ENCODE measurements around the gene PCDHGC3.

The PCDHGC3 gene

DNA sequence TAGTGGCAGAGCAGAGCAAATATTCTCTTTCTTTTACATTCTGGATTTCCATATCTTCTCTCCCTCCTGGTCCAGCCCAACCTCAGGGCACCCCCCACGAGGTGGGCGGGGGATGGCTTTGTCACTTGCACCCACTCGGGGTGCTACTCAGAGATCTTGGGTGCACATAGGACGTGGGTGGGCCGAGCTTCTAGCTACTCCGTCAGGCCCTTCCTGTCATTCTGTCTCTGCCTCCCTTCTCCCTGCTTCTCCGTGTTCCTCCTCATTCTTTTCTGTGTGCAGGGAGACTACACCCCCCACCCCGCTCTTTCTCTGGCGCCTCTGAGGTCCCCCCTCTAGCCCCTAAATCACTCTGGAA is 32.7 kb downstream of the PCDHGC3 start:
- DNase-seq (ENCODE audit: low read depth): no peak

DNA sequence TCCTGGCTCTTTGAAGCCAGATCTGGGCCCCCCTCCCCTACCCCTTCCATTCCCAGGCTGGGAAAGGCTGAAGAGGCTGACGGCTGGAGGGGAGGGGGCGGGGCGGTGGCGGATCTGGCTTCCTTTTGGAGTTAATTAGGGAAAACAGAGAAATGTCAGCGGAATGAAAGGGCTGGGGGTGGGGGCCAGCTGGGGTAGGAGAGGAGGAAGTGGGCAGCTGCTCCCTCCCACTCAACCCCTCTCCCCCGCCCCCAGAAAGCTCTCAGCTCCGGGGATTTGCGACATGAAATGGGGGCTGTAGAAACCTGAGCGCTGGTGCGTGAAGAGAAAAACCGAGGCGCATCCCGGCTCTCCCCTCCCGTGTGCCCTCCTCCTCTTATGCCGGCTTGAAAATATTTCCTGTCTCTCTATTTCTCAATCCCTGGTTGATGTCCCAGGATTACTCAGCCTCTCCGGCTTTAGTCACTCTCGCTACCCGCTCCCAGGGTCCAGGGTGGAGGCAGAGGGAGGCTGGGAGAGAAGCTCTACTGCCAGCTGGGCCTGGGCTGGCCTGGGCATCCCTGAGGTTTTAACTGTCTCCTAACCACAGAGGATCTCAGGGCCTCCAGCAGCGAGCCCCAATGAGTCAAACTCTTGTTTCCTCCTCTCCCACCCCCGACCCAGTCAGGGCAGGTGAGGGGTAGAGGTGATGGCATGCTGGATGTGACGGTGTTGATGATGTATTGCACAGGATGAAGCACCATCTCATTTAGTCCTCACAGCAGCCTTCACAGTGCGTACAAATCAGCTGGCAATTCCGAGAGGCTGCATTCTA is 33.2 kb downstream of the PCDHGC3 start:
- DNase-seq (ENCODE audit: low read depth): no peak

- no peak for DNase-seq (ENCODE audit: low read depth)
These were observed 34.4 kb downstream of the PCDHGC3 start for GRCh38 chr5:141510160-141510559.

DNA sequence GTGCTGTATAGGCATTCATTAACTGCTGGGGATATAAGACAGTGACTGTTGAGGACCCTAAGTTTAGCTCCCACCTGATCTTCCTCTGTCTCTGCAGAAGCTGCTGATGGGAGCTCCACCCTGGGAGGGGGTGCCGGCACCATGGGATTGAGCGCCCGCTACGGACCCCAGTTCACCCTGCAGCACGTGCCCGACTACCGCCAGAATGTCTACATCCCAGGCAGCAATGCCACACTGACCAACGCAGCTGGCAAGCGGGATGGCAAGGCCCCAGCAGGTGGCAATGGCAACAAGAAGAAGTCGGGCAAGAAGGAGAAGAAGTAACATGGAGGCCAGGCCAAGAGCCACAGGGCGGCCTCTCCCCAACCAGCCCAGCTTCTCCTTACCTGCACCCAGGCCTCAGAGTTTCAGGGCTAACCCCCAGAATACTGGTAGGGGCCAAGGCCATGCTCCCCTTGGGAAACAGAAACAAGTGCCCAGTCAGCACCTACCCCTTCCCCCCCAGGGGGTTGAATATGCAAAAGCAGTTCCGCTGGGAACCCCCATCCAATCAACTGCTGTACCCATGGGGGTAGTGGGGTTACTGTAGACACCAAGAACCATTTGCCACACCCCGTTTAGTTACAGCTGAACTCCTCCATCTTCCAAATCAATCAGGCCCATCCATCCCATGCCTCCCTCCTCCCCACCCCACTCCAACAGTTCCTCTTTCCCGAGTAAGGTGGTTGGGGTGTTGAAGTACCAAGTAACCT is 35.3 kb downstream of the PCDHGC3 start:
- DNase-seq (ENCODE audit: low read depth): no peak

DNA sequence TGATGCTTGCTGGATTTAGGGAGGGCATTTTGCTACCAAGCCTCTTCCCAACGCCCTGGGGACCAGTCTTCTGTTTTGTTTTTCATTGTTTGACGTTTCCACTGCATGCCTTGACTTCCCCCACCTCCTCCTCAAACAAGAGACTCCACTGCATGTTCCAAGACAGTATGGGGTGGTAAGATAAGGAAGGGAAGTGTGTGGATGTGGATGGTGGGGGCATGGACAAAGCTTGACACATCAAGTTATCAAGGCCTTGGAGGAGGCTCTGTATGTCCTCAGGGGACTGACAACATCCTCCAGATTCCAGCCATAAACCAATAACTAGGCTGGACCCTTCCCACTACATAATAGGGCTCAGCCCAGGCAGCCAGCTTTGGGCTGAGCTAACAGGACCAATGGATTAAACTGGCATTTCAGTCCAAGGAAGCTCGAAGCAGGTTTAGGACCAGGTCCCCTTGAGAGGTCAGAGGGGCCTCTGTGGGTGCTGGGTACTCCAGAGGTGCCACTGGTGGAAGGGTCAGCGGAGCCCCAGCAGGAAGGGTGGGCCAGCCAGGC is 36.1 kb downstream of the PCDHGC3 start:
- DNase-seq (ENCODE audit: low read depth): no peak

GRCh38 chr5:141512390-141512910 is 36.7 kb downstream of the PCDHGC3 start:
- peak; percentile 55 for DNase-seq (ENCODE audit: low read depth)

- DNase-seq (ENCODE audit: low read depth): no peak
These were observed 37.3 kb downstream of the PCDHGC3 start for GRCh38 chr5:141512911-141513626.

DNA sequence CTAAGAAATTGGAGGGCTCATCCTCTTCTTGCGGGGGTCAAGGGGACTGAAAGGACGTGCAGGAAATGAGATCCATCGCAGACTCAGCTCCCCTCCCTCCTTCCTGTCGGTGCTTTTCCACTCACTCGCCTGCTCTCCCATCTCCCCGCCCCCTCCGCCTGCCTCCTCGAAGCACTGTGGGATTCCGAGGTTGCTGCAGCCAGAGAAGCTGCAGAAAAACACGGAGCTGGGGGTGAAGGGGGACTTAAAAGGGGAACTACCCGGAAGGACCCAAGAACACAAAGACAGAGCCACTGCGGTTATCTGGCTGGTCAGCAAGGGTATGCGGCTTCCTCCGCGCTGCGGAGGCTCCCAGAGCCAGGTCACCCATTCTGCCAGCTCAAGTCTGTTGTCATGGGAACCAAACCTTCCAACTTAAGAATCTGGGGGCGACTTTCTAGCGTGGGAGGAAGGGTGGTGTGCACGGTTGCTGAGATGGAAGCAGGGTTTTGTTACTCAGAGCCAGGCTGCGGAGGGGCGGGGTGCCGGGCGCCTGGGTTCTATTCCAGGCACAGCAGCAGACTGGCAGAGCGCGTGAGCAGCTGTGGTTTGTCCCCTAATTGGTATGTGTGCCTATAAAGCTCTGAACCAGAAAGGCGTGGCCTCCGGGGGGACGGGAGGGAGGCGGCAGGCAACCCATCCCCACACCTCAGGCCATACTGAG is 38.0 kb downstream of the PCDHGC3 start:
- peak; percentile 58 for DNase-seq (ENCODE audit: low read depth)

DNA sequence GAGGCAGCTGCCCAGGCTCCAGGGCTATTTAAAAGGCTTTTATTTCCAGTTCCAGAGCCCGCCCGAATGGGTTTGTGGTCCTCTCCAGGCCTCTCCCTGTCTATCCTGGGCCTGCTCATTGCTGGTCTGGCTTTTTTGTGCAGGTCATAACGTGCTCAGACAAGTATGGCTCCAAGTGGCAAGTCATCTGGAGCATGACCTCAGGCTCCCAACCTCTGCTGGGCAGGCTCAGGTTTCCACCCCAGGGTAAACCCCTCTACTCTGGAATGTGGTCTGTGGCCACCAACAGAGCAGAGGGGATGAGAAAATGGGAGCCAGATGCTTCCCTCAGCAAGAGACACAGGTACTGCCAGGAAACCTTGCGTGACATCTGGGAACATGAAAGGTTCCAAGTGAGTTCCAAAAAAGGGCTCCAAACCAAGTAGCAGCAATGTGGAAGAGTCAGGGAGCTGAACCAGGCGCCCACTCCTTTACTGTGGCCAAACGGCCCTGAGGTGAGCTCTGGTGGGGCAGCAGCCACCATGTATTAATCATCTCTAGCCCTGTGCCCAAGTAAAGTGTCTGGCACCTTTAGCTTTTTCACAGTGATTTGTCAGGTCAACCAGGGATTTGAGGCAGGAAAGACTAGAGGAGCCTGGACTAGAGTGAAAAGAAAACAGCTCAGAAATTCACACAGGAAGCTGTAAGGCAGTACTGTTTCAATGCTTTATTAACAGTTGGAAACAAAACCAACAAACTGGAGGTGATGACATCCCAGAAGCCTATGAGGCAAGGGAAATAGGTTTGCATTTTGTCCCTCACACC is 38.8 kb downstream of the PCDHGC3 start:
- no peak for DNase-seq (ENCODE audit: low read depth)

DNA sequence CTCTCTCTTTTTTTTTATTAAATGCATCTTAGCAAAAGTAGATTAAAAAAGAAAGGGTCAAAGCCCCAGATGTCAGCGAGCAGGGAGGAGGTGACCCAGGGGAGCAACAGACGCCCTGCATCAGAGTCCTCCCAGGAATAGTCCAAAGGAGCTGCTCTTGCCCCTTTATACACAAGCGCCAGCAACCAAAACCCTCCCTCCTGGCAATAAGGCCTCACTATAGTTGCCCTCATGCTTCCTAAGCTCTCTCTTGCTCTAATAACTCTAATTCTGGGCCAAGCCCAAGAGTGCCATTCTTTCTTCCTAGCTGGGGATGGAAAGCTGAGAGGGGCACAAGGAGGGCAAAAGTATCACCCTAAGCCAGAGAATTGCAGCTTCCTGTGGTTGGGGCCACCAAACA is 39.4 kb downstream of the PCDHGC3 start:
- no peak for DNase-seq (ENCODE audit: low read depth)

- DNase-seq (ENCODE audit: low read depth): no peak
These were observed 40.3 kb downstream of the PCDHGC3 start for GRCh38 chr5:141515946-141516671.

GRCh38 chr5:141516672-141517025 is 40.9 kb downstream of the PCDHGC3 start:
- DNase-seq (ENCODE audit: low read depth): no peak

- DNase-seq (ENCODE audit: low read depth): no peak
These were observed 41.5 kb downstream of the PCDHGC3 start for GRCh38 chr5:141517312-141517711.

- DNase-seq (ENCODE audit: low read depth): no peak
These were observed 42.3 kb downstream of the PCDHGC3 start for GRCh38 chr5:141517880-141518617.

DNA sequence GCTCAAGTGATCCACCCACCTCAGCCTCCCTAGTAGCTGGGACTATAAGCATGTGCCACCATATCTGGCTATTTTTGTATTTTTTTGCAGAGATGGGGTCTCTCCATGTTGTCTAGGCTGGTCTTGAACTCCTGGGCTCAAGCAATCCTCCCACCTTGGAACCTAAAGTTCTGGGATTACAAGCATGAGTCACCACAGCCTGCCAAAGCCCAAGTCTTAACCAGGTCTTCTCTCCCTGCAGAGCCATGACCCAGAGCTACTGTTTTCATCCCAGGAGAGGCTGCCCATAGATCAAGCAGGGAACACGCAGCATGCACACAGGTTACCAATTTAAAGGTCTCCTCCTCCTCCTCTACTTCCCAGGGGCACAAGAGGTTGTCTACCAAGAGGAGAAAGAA is 42.9 kb downstream of the PCDHGC3 start:
- DNase-seq (ENCODE audit: low read depth): no peak

- DNase-seq (ENCODE audit: low read depth): no peak
These were observed 44.1 kb downstream of the PCDHGC3 start for GRCh38 chr5:141519605-141520565.

DNA sequence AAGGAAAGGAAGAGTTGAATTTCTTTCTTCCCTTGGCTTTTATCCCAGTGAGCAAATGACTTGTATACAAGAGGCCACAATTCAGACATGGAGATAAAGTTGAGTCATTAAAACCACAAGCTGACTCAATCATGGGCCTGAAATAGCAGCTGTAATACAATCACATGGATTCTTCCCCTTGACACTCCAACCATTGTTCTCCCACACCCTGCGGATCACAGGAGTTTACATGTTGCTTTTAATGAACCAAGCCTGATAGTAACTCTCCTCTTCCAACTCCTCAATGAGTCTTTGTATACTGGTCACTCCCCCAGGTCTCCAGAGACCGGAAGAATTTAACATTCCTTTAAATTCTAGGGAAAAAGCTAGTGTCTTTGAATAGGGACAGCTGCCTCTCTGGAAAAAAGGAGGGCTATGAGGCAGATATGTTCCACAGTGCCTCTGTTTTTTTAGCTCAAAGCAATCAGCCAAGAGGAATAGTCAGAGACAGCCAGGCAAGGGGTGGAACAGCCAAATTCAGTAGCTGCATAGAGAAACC is 45.5 kb downstream of the PCDHGC3 start:
- no peak for DNase-seq (ENCODE audit: low read depth)

- no peak for DNase-seq (ENCODE audit: low read depth)
These were observed 46.5 kb downstream of the PCDHGC3 start for GRCh38 chr5:141522301-141522700.

Data from stimulated activated CD8-positive, alpha-beta memory T cell treated with anti-CD3 and anti-CD28 coated beads, Interleukin-12 subunit alpha, Interleukin-12 subunit beta, amount 100 ng/mL, for 4 hours (primary cell).